Aorta (tissue), 5 donors: ENCODE measurements around the gene LCE1C. TPM values are rescaled to one million over a fixed set of nuclear protein-coding genes. Genes with fewer than 3 reads are reported as not detected.

Source experiments
- ATAC-seq: fragments of 200-7000 bp; cut with Tn5 transposase; one replicate; pipeline ENCODE4 v1.9.1; 2022; ENCODE audit warnings: moderate library complexity; ENCODE audit not compliant: low FRiP score
- DNase-seq, 2 donors: peaks; one replicate each; pipeline ENCODE4 v3.0.0-alpha.2; 2020
- H3K27ac ChIP-seq, 2 donors: one replicate each; pipeline ENCODE4 v1.5.1; 2013; ENCODE audit warnings: low read length in 2 of 2, mild to moderate bottlenecking in 2 of 2, moderate library complexity in 2 of 2, control low read depth in 1 of 2, inconsistent platforms in 1 of 2, low read depth in 1 of 2
- H3K27me3 ChIP-seq, 2 donors: one replicate each; pipeline ENCODE4 v1.6.1; 2013; ENCODE audit warnings: control low read depth in 1 of 2, low read length in 1 of 2, mild to moderate bottlenecking in 1 of 2, moderate library complexity in 1 of 2; ENCODE audit not compliant: insufficient read depth in 2 of 2, control insufficient read depth in 1 of 2
- H3K36me3 ChIP-seq, 2 donors: one replicate each; pipeline ENCODE4 v1.6.1; 2013; ENCODE audit warnings: control low read depth in 1 of 2, low read length in 1 of 2, mild to moderate bottlenecking in 1 of 2; ENCODE audit not compliant: insufficient read depth in 2 of 2, control insufficient read depth in 1 of 2
- H3K4me1 ChIP-seq, 2 donors: one replicate each; pipeline ENCODE4 v1.6.1; 2013; ENCODE audit warnings: low read length in 2 of 2, control low read depth in 1 of 2, mild to moderate bottlenecking in 1 of 2, moderate library complexity in 1 of 2; ENCODE audit not compliant: insufficient read depth in 2 of 2, control insufficient read depth in 1 of 2
- H3K4me3 ChIP-seq, 2 donors: one replicate each; pipeline ENCODE4 v1.5.1; 2013; ENCODE audit warnings: low read length in 2 of 2, control low read depth in 1 of 2, mild to moderate bottlenecking in 1 of 2
- H3K9me3 ChIP-seq: one replicate; pipeline ENCODE4 v1.6.1; 2013; ENCODE audit warnings: mild to moderate bottlenecking, low read length; ENCODE audit not compliant: control insufficient read depth
- WGBS, 2 donors: extraction: QIAGEN DNeasy Blood & Tissue Kit; methylation state at CpG; one replicate each; pipeline ENCODE4 v1.1.7; 2013; 5-methylcytosine and 5-hydroxymethylcytosine counted together
- intact Hi-C, 2 donors: fragments of 100-400 bp; cut with DNase I; formaldehyde crosslinking; loops; one replicate each; pipeline versions ENCODE4 v1.14.2 to v1.15.0; 2022
- long read RNA-seq, 2 donors: library from polyadenylated mRNA; unstranded; transcript quantifications; one replicate each; pipeline ENCODE4 v2.0.0, GENCODE V29; 2020 to 2021
- polyA plus RNA-seq, 2 donors: library from polyadenylated mRNA; stranded (reverse); fragments of 200-250 nt; gene quantifications; one replicate each; pipeline ENCODE4 v1.2.3, GENCODE V29; 2013
- total RNA-seq, 2 donors: library from RNA; stranded (reverse); fragmentation: NEBNext Ultra II Directional; extraction: Animal tissue kit (Norgen Biotek cat#: 25700); gene quantifications; one replicate each; pipeline ENCODE4 v1.2.1, GENCODE V29; 2021
- donor health status: healthy with polysubstance abuse.
- donor health status: Bipolar disorder and iron deficiency.
- donor health status: DM: no; HTN: no; CAD: no.
- donor health status: DM: no; HTN: no; CAD: no.
- donor health status: DM: yes; HTN: yes; CAD: no.

The LCE1C gene
- total RNA-seq (not detected), polyA plus RNA-seq (not detected)
- long read RNA-seq, donor 1: 0 reads
- long read RNA-seq, donor 2: 0 reads

- no peak for ATAC-seq
- no peaks in the 10 kb centered on the region for H3K9me3 ChIP-seq
- no peaks in the 10 kb centered on the region for H3K36me3 ChIP-seq
- DNase-seq: no peak
- WGBS, 2 donors: 50 to 55% methylated on average over 3 of the region's 3 CpGs
- H3K27ac ChIP-seq: no peak within 1 kb of the TSS
- H3K27me3 ChIP-seq: no peaks in the 10 kb centered on the region
- H3K4me1 ChIP-seq: no peaks in the 10 kb centered on the region
- no peak within 1 kb of the TSS for H3K4me3 ChIP-seq
- intact Hi-C loops: no loop called here
These were observed at the start of gene LCE1C for GRCh38 chr1:152806576-152806975. TSS of gene LCE1C (minus strand) at chr1:152806651. CDS start at chr1:152805478, 1,173 bp downstream.

GRCh38 chr1:152855661-152856060, 49.2 kb upstream of the LCE1C start:
- Histone ChIP-seq H3K9me3 (peaks cover 1% of the 10 kb centered on the region), H3K27me3 (no peaks in the 10 kb centered on the region), H3K36me3 (no peaks in the 10 kb centered on the region), H3K4me1 (no peaks in the 10 kb centered on the region), H3K27ac (no peak overlapping the region), H3K4me3 (no peak overlapping the region)
- DNase-seq (no peak), ATAC-seq (no peak)
- WGBS, 2 donors: 46 to 47% methylated on average over 2 of the region's 2 CpGs
- intact Hi-C loops: no loop called here

GRCh38 chr1:152842556-152842955, 36.1 kb upstream of the LCE1C start, which contains the start of gene LCE6A:
TSS of gene LCE6A (plus strand) at chr1:152842856. CDS start at chr1:152843521, 665 bp downstream.
- no peak for ATAC-seq
- DNase-seq: no peak
- Histone ChIP-seq H3K27ac (no peak within 1 kb of the TSS), H3K9me3 (no peaks in the 10 kb centered on the region), H3K4me1 (no peaks in the 10 kb centered on the region), H3K36me3 (no peaks in the 10 kb centered on the region), H3K27me3 (no peaks in the 10 kb centered on the region), H3K4me3 (no peak within 1 kb of the TSS)
- WGBS, 2 donors: 86 to 89% methylated on average over 3 of the region's 3 CpGs
- intact Hi-C loops: no loop called here

- H3K4me1 ChIP-seq: no peaks in the 10 kb centered on the region
- intact Hi-C loops: no loop called here
- DNase-seq (no peak), ATAC-seq (no peak)
- H3K27ac ChIP-seq: no peak overlapping the region
- H3K9me3 ChIP-seq: no peaks in the 10 kb centered on the region
- no peaks in the 10 kb centered on the region for H3K27me3 ChIP-seq
- H3K36me3 ChIP-seq: no peaks in the 10 kb centered on the region
- 41 to 42% methylated on average over 2 of the region's 2 CpGs for whole genome bisulfite sequencing, 2 donors
- no peak overlapping the region for H3K4me3 ChIP-seq
These were observed 30.4 kb upstream of the LCE1C start for GRCh38 chr1:152836870-152837269.

GRCh38 chr1:152827173-152827572, 20.7 kb upstream of the LCE1C start, which contains the start of gene LCE1A:
TSS of gene LCE1A (plus strand) at chr1:152827473. CDS start at chr1:152827473, 0 bp downstream.
- DNase-seq: no peak
- Histone ChIP-seq H3K4me1 (no peaks in the 10 kb centered on the region), H3K4me3 (no peak within 1 kb of the TSS), H3K36me3 (no peaks in the 10 kb centered on the region), H3K27me3 (peaks cover 0 to 2% of the 10 kb centered on the region in 2 donors), H3K9me3 (peaks cover 1% of the 10 kb centered on the region), H3K27ac (no peak within 1 kb of the TSS)
- no peak for ATAC-seq
- WGBS, 2 donors: 68 to 81% methylated on average over 2 of the region's 2 CpGs
- intact Hi-C loops: no loop called here

GRCh38 chr1:152824964-152825363, 18.5 kb upstream of the LCE1C start:
- DNase-seq (no peak), ATAC-seq (no peak)
- intact Hi-C loops: no loop called here
- Histone ChIP-seq H3K27ac (no peak overlapping the region), H3K4me1 (no peaks in the 10 kb centered on the region), H3K4me3 (no peak overlapping the region), H3K9me3 (no peaks in the 10 kb centered on the region), H3K36me3 (no peaks in the 10 kb centered on the region), H3K27me3 (peaks cover 0 to 2% of the 10 kb centered on the region in 2 donors)

GRCh38 chr1:152823294-152823693, 16.8 kb upstream of the LCE1C start:
- Histone ChIP-seq H3K27ac (no peak overlapping the region), H3K36me3 (no peaks in the 10 kb centered on the region), H3K4me1 (no peaks in the 10 kb centered on the region), H3K4me3 (no peak overlapping the region), H3K27me3 (peaks cover 0 to 2% of the 10 kb centered on the region in 2 donors), H3K9me3 (no peaks in the 10 kb centered on the region)
- intact Hi-C loops: no loop called here
- no peak for DNase-seq
- ATAC-seq: no peak
- WGBS, 2 donors: 30 to 33% methylated on average over 5 of the region's 5 CpGs

GRCh38 chr1:152817309-152817708, 10.9 kb upstream of the LCE1C start:
- H3K27ac ChIP-seq: no peak overlapping the region
- intact Hi-C loops: no loop called here
- ATAC-seq (no peak), DNase-seq (no peak)
- 76 to 85% methylated on average over 6 of the region's 6 CpGs for WGBS, 2 donors
- H3K27me3 ChIP-seq: no peaks in the 10 kb centered on the region
- no peak overlapping the region for H3K4me3 ChIP-seq
- H3K9me3 ChIP-seq: no peaks in the 10 kb centered on the region
- H3K4me1 ChIP-seq: no peaks in the 10 kb centered on the region
- no peaks in the 10 kb centered on the region for H3K36me3 ChIP-seq

- Histone ChIP-seq H3K27me3 (no peaks in the 10 kb centered on the region), H3K9me3 (no peaks in the 10 kb centered on the region), H3K36me3 (no peaks in the 10 kb centered on the region), H3K4me1 (no peaks in the 10 kb centered on the region), H3K27ac (no peak within 1 kb of the TSS), H3K4me3 (no peak within 1 kb of the TSS)
- 88 to 89% methylated on average over 2 of the region's 2 CpGs for WGBS, 2 donors
- ATAC-seq: no peak
- intact Hi-C loops: no loop called here
- no peak for DNase-seq
These were observed 5.2 kb upstream of the LCE1C start, which contains the start of gene LCE1B for GRCh38 chr1:152811671-152812070. TSS of gene LCE1B (plus strand) at chr1:152811971. CDS start at chr1:152812447, 476 bp downstream.
